NCI-H128 (cell line): ENCODE results near the gene SPEF2.
"Not testable (repeated sequence)": the region's sequence is repeated elsewhere in the genome, so short reads cannot be mapped to it uniquely, and the experiment has no call there.

Source experiments
- DNase-seq: peaks from one replicate; lab custom pipeline; 2025; ENCODE audit not compliant: unreplicated experiment; lab: John Stamatoyannopoulos, UW

Gene SPEF2

GRCh38 chr5:35657877-35658276 lies 40.2 kb downstream of the SPEF2 start:
- no peak for DNase-seq

- no peak for DNase-seq
Measured at GRCh38 chr5:35659556-35659955, 41.9 kb downstream of the SPEF2 start.

DNA sequence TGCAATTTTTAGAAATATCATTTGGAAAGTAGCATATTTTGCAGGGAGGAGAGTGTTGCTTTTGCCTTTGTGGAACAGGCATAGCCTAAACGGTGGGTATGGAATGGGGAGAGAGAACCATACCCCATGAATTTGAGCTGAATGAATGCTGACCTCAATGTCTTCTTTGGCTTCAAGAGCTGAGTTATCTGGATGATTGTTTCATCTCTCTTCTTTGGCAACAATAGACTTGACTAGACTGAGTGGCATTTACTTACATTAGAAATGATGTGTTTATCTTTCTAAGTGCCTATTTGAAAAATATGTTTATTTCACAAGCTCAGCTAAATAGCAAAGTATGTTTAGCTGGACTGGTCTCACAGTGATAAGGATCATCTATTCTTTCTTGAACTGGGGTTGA lies 42.8 kb downstream of the SPEF2 start:
- no peak for DNase-seq

DNA sequence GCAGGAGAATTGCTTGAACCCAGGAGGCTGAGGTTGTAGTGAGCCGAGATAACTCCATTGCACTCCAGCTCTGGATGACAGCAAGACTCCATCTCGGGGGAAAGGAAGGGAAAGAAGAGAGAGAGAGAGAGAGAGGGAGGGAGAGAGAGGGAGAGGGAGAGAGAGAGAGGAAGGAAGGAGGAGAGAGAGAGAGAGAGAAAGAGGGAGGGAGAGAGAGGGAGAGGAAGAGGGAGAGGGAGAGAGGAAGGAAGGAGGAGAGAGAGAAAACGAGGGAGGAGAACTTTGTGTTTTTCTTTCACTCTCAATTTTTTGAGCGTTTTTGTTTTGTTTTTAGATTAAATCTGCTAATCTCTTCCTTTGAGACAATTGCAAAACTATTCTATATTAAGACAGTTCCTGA lies 46.9 kb downstream of the SPEF2 start:
- DNase-seq = no peak

- DNase-seq = no peak
Measured at GRCh38 chr5:35665096-35665495, 47.4 kb downstream of the SPEF2 start.

- DNase-seq = no peak
Measured at GRCh38 chr5:35668319-35668718, 50.7 kb downstream of the SPEF2 start.

DNA sequence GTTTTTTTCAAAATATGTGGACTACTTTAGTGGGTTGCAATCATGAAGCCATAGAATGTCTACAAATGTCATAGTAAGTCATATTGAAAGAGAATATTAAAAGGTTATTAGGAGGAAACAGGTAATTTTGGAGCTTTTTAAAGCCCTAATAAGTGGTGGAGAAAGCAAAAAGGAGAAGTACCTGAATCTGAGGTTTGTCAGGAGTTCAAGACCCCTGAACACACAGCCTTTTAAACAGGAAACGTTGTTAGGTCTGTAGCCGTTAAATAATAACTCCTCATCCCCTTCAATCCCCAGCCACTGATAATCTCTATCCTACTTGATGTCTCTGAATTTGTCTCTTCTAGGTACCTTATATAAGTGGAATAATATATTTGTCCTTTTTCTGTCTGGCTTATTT lies 51.1 kb downstream of the SPEF2 start:
- no peak for DNase-seq

GRCh38 chr5:35671541-35672295 lies 54.1 kb downstream of the SPEF2 start:
- DNase-seq = no peak

DNA sequence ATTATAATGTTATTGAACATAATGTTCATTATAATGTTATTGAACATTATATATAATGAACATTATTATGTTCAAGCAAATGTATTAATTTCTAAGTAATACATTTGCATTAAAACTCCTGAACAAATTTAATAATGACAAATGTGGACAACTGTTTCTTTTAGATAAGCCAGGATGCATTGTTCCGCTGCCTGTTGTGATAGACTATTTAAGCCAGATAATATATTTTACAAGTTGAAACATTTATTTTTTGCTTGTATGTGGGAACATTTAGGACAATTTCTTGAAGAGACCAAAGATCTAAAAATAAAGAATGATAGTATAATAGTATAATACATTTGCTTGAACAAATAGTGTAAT lies 54.6 kb downstream of the SPEF2 start:
- not testable (repeated sequence) for DNase-seq

GRCh38 chr5:35672995-35673394 lies 55.3 kb downstream of the SPEF2 start:
- DNase-seq = no peak

DNA sequence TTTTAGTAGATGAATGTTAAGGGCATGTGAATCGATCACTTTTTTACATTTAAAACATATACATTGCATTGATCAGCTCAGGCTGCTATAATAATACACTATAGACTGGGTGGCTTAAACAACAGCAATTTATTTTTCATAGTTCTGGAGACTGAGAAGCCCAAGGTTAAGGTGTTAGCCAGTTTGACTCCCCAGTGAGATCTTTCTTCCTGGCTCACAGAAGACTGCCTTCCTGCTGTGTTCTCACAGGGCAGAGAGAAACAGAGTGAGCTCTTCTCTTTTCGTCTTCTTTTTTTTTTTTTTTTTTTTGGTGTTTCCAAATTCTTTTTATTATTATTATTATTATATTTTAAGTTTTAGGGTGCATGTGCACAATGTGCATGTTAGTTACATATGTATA lies 56.4 kb downstream of the SPEF2 start:
- DNase-seq = no peak

- DNase-seq = no peak
Measured at GRCh38 chr5:35675392-35675791, 57.7 kb downstream of the SPEF2 start.

DNA sequence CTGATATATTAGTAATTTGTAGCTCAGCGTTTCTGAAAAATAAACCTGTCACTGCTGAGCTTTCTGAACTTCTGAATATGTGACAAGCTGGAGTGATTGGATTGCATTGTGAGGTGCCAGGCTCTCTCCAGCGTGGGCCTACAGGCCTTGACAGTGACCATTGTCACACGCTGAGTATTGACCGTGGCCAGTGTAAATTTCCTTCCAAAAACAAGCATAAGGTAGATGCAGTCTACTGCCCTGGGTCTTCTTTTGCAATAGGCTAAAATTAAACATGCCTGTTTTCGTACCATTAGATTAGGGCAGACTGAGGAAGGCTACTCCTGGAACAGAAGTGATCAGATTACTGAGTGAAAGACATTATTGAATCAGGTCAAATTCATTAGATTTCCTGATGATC lies 60.2 kb downstream of the SPEF2 start:
- no peak for DNase-seq

GRCh38 chr5:35678661-35679060 lies 61.0 kb downstream of the SPEF2 start:
- DNase-seq = no peak

DNA sequence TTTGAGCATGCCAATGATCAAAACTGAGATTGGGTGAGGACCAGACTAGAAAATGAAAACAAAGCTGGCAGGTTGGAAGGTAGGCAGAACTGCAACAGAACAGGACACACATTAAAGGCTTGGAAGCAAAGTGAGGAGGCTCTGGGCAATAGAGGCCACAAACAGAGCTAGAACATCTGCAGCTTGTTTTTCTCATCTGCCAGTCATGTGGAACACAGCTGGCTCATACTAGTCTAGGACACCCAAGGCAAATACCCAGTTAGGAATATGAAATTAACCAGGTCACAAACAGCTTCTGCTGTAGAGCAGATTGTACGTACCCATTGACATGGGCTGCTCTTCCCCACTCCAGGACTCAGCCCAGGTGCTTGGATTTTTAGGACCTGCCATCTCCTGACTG lies 61.7 kb downstream of the SPEF2 start:
- no peak for DNase-seq

- no peak for DNase-seq
Measured at GRCh38 chr5:35681911-35682310, 64.2 kb downstream of the SPEF2 start.

- DNase-seq = no peak
Measured at GRCh38 chr5:35683466-35683865, 65.8 kb downstream of the SPEF2 start.

GRCh38 chr5:35685161-35685560 lies 67.5 kb downstream of the SPEF2 start:
- DNase-seq = no peak

DNA sequence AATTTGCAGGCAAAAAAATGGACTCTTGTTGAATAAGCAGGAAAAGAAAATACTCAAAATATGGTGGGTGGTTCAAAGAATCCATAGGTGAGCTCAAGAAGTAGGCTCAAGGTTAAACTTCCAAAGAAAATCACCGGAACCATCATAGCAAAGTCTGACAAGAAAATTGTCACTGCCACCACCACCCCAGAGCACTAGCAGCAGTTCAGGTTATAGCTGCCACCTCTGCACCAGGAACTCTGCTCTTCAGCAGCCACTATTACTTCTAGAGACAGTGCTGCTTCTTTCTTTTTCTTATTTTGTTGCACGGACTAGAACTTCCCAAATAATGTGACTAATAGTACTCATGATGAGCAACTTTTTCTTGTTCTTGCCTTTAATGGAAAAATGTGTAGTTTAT lies 70.3 kb downstream of the SPEF2 start:
- DNase-seq = no peak

DNA sequence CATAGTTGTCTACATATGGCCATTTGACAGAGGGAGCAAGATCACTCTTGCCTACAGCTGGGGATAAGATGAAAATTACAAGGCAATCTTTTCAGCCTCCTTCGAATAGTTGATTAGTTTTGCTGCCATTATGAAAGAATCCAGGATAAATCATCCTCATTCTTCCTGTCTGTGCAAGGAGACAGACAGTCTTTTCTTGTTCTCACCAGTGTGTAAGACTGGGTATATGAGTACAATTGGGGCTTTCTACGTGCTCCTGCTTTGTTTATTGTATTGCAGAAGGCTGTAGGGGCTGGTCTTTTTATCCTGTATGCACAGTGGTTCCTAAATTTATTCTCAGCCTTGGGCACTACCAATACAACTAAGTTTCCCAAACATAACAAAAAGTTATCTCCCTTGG lies 76.8 kb downstream of the SPEF2 start:
- DNase-seq = no peak

DNA sequence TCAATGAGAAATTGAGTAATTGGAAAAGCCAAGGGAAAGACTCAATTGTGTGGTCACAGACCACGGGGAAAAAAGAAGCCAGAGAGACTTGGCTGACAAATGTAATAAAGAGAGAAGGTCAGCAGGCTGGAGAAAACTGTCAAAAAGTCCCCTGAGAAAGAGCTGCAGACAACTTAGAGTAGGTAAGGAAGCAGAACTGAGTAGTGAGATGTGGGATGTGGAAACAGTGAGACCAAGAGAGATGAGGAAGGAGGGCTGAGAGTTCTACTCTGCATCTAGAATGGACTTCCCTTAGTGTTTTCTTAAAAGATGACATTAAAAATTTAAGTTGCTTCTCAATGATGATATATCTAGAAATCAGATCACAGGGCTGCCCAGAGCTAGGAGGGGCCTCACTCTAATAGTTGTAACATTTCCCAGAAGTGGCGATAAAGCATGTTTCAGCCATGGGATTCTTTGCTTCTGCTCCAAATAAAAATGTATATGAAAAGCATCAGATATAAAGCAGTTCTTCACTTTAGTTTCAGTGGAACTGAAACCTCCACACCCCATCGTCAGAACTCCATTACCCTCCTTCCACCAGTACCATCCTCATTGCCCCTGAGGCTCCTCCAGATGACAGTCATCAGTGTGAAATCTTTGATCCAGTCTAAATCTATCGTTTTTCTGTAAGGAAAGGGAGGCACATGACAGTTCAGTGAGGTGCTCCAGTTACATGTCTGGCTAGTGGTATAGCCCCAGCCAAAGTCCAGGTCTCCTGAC lies 80.6 kb downstream of the SPEF2 start:
- no peak for DNase-seq

- no peak for DNase-seq
Measured at GRCh38 chr5:35707659-35708058, 90.0 kb downstream of the SPEF2 start.

DNA sequence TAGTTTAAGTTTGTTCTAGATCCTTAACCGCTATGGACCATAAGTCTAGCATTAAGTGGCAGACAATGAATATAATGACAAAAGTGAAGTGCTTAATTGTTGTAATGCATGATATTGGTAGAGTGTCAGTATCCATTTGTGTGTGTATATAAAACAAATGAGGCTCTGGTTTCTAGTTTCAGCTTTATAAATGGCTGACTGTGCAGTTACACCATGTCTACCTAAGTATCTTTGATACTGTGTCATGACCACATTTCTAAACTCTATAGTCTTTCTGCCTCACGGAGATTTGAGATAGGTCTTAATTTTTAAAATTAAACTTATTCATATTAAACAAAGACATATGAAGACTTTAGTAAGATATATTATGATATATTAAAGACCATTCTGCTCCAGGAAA lies 92.0 kb downstream of the SPEF2 start:
- DNase-seq = no peak
